IMR-90 (cell line): ENCODE data around the gene SLC25A19. TPM values are rescaled to one million over a fixed set of nuclear protein-coding genes. Genes with fewer than 3 reads are reported as not detected.
A peak's percentile ranks its signal among the peaks of the same experiment; 100 is the strongest.

Experiments
- ATAC-seq: fragments of 200-7000 bp; cut with Tn5 transposase; 2 replicates; pipeline ENCODE4 v1.9.1; 2020; ENCODE audit warnings: low read depth, mild to moderate bottlenecking, moderate library complexity
- BruUV-seq: library from RNA; stranded (reverse); fragments of 400-500 nt; replicated peaks from 2 replicates; lab custom pipeline; 2021; lab: Mats Ljungman, UMichigan
- CTCF ChIA-PET: fragments of 300-600 bp; formaldehyde crosslinking; extraction: SDS; loops from one replicate; lab custom pipeline; 2021; ENCODE audit warnings: antibody characterized with exemption; lab: Yijun Ruan, JAX
- POLR2A ChIA-PET: fragments of 300-600 bp; sonication (Branson Sonifier 250); formaldehyde crosslinking; loops from one replicate; lab custom pipeline; 2022; ENCODE audit warnings: antibody characterized with exemption; ENCODE audit not compliant: unreplicated experiment; lab: Charles Lee
- DNase-seq: peaks from one replicate; pipeline ENCODE4 v3.0.0; 2013
- H2AFZ ChIP-seq: replicated peaks from 2 replicates; pipeline ENCODE3; 2013; ENCODE audit warnings: low read length, mild to moderate bottlenecking; ENCODE audit not compliant: poor library complexity
- H2AK5ac ChIP-seq: 2 replicates; pipeline ENCODE4 v1.6.1; 2013; ENCODE audit warnings: low read depth, low read length, inconsistent platforms
- H2AK9ac ChIP-seq: replicated peaks from 2 replicates; pipeline ENCODE3; 2013; ENCODE audit warnings: mild to moderate bottlenecking, low read depth, low read length, moderate library complexity; ENCODE audit not compliant: poor library complexity
- H2BK120ac ChIP-seq: 2 replicates; pipeline ENCODE4 v1.6.1; 2013; ENCODE audit warnings: low read depth, low read length, inconsistent platforms
- H2BK15ac ChIP-seq: 3 replicates; pipeline ENCODE4 v1.6.1; 2013; ENCODE audit warnings: low read depth, low read length, inconsistent platforms
- H2BK20ac ChIP-seq: 2 replicates; pipeline ENCODE4 v1.6.1; 2013; ENCODE audit warnings: low read depth, mild to moderate bottlenecking, inconsistent platforms, low read length, moderate library complexity
- H2BK5ac ChIP-seq: 2 replicates; pipeline ENCODE4 v1.6.1; 2013; ENCODE audit warnings: mild to moderate bottlenecking, low read depth, low read length, inconsistent platforms; ENCODE audit not compliant: poor library complexity, severe bottlenecking
- H3K14ac ChIP-seq: replicated peaks from 2 replicates; pipeline ENCODE4 v1.6.1; 2013; ENCODE audit warnings: low read depth, low read length, inconsistent platforms
- H3K18ac ChIP-seq: 2 replicates; pipeline ENCODE4 v1.6.1; 2013; ENCODE audit warnings: low read depth, low read length, control low read depth
- H3K23ac ChIP-seq: 2 replicates; pipeline ENCODE4 v1.6.1; 2013; ENCODE audit warnings: low read depth, low read length, inconsistent platforms
- H3K27ac ChIP-seq: 2 replicates; pipeline ENCODE4 v1.5.1; 2013; ENCODE audit warnings: mild to moderate bottlenecking, control low read depth, low read length; ENCODE audit not compliant: insufficient read depth
- H3K27me3 ChIP-seq: 2 replicates; pipeline ENCODE4 v1.6.1; 2013; ENCODE audit warnings: low read length; ENCODE audit not compliant: control insufficient read depth, insufficient read depth
- H3K36me3 ChIP-seq: 2 replicates; pipeline ENCODE4 v1.6.1; 2013; ENCODE audit warnings: low read length, mixed read lengths; ENCODE audit not compliant: control insufficient read depth, insufficient read depth
- H3K4ac ChIP-seq: 2 replicates; pipeline ENCODE4 v1.6.1; 2013; ENCODE audit warnings: low read depth, low read length, inconsistent platforms
- H3K4me1 ChIP-seq: 2 replicates; pipeline ENCODE4 v1.6.1; 2013; ENCODE audit warnings: low read length, mixed read lengths; ENCODE audit not compliant: control insufficient read depth, insufficient read depth
- H3K4me2 ChIP-seq: 2 replicates; pipeline ENCODE4 v1.6.1; 2013; ENCODE audit warnings: low read depth, mild to moderate bottlenecking, control low read depth, low read length, moderate library complexity
- H3K4me3 ChIP-seq: 2 replicates; pipeline ENCODE4 v1.5.1; 2013; ENCODE audit warnings: low read depth, mild to moderate bottlenecking, control low read depth, low read length, moderate library complexity; ENCODE audit not compliant: insufficient read depth
- H3K56ac ChIP-seq: 2 replicates; pipeline ENCODE4 v1.6.1; 2013; ENCODE audit warnings: low read length, inconsistent platforms; ENCODE audit not compliant: insufficient read depth; ENCODE audit errors: extremely low read depth
- H3K79me1 ChIP-seq, 2 experiments: 2 replicates each; pipeline ENCODE4 v1.6.1; 2013; ENCODE audit warnings: low read length in 2 of 2, inconsistent platforms in 1 of 2, low read depth in 1 of 2
- H3K9ac ChIP-seq: 2 replicates; pipeline ENCODE4 v1.6.1; 2013; ENCODE audit warnings: low read depth, low read length, control low read depth
- H3K9me1 ChIP-seq: 2 replicates; pipeline ENCODE4 v1.6.1; 2013; ENCODE audit warnings: low read length, inconsistent platforms; ENCODE audit not compliant: insufficient read depth
- H3K9me3 ChIP-seq: 2 replicates; pipeline ENCODE4 v1.6.1; 2013; ENCODE audit warnings: low read length; ENCODE audit not compliant: control insufficient read depth, insufficient read depth
- H4K20me1 ChIP-seq: 2 replicates; pipeline ENCODE4 v1.6.1; 2013; ENCODE audit warnings: low read length, inconsistent platforms; ENCODE audit not compliant: insufficient read depth
- H4K5ac ChIP-seq: 2 replicates; pipeline ENCODE4 v1.6.1; 2013; ENCODE audit warnings: mild to moderate bottlenecking, low read depth, low read length, control low read depth
- H4K8ac ChIP-seq, 2 experiments: 2 replicates each; pipeline ENCODE4 v1.6.1; 2013; ENCODE audit warnings: low read depth in 2 of 2, low read length in 2 of 2, control low read depth in 1 of 2, inconsistent platforms in 1 of 2
- H4K91ac ChIP-seq: 2 replicates; pipeline ENCODE4 v1.6.1; 2013; ENCODE audit warnings: low read depth, low read length, inconsistent platforms; ENCODE audit not compliant: insufficient read depth
- BHLHE40 ChIP-seq: fragments of 150-350 bp; IDR thresholded peaks from 2 replicates; pipeline ENCODE4 v1.6.1; 2016; ENCODE audit warnings: mild to moderate bottlenecking, low read depth, low read length
- FOS ChIP-seq: fragments of 150-350 bp; IDR thresholded peaks from 2 replicates; pipeline ENCODE4 v1.6.1; 2016; ENCODE audit warnings: low read depth, low read length
- MAFK ChIP-seq: IDR thresholded peaks from 2 replicates; pipeline ENCODE4 v1.6.1; 2012; ENCODE audit warnings: low read depth, low read length, improper control_type of control experiment
- MAZ ChIP-seq: IDR thresholded peaks from 2 replicates; pipeline ENCODE4 v1.6.1; 2012; ENCODE audit warnings: low read depth, mild to moderate bottlenecking, low read length, improper control_type of control experiment, moderate library complexity, borderline replicate concordance
- MXI1 ChIP-seq: IDR thresholded peaks from 2 replicates; pipeline ENCODE4 v1.6.1; 2012; ENCODE audit warnings: low read depth, mild to moderate bottlenecking, low read length, moderate library complexity, borderline replicate concordance
- POLR2A ChIP-seq: IDR thresholded peaks from 2 replicates; pipeline ENCODE4 v1.6.1; 2012; ENCODE audit warnings: mild to moderate bottlenecking, low read depth, low read length
- RAD21 ChIP-seq: IDR thresholded peaks from 2 replicates; pipeline ENCODE4 v1.6.1; 2012; ENCODE audit warnings: low read length, improper control_type of control experiment
- RFX5 ChIP-seq: IDR thresholded peaks from 2 replicates; pipeline ENCODE4 v1.8.0; 2012; ENCODE audit warnings: low read depth, mild to moderate bottlenecking, low read length, moderate library complexity
- SMC3 ChIP-seq: fragments of 150-350 bp; IDR thresholded peaks from 2 replicates; pipeline ENCODE4 v1.6.1; 2016; ENCODE audit warnings: low read depth, mild to moderate bottlenecking, antibody characterized with exemption, low read length, moderate library complexity
- WGBS, 2 experiments: methylation state at CpG; one replicate each; pipeline versions ENCODE4 v1.1.5 to v1.1.7; 2013; ENCODE audit warnings: missing lambda C conversion rate in 2 of 2; ENCODE audit not compliant: insufficient read length in 1 of 2; ENCODE audit errors: extremely low coverage in 2 of 2; 5-methylcytosine and 5-hydroxymethylcytosine counted together
- dilution Hi-C: fragments of 300-500 bp; cut with HindIII; formaldehyde crosslinking; loops from one replicate; pipeline ENCODE4 v1.14.3; 2018; ENCODE audit warnings: low sequenced_read_pairs; ENCODE audit not compliant: unreplicated experiment
- in situ Hi-C: fragments of 300-500 bp; cut with MboI; formaldehyde crosslinking; loops from 3 replicates; pipeline ENCODE4 v1.14.3; 2019; ENCODE audit warnings: low sequenced_read_pairs, inconsistent platforms, mixed read lengths
- intact Hi-C: fragments of 100-400 bp; cut with micrococcal nuclease; formaldehyde crosslinking; loops from 2 replicates; pipeline ENCODE4 v1.10.0; 2022
- polyA plus RNA-seq, 3 experiments: library from polyadenylated mRNA; depleted of rRNA; stranded (reverse); fragments of >200 nt; gene quantifications; 2 replicates each; pipeline ENCODE4 v1.2.3, GENCODE V29; 2012; ENCODE audit warnings: low replicate concordance in 1 of 3
- total RNA-seq: library from RNA; depleted of rRNA; stranded (reverse); fragments of >200 nt; gene quantifications from 2 replicates; pipeline ENCODE4 v1.2.3, GENCODE V29; 2012
- TF ChIP-seq, protein P1 (sequence below): conservative IDR thresholded peaks from 2 replicates; pipeline ENCODE4 v1.5.1; 2012; ENCODE audit warnings: mild to moderate bottlenecking, low read depth, low read length, improper control_type of control experiment

SLC25A19 gene
- total and polyA plus RNA-seq, 2 of the 4 experiments (the other 2 are of a cell fraction), result 9.1 to 9.2 TPM

DNA sequence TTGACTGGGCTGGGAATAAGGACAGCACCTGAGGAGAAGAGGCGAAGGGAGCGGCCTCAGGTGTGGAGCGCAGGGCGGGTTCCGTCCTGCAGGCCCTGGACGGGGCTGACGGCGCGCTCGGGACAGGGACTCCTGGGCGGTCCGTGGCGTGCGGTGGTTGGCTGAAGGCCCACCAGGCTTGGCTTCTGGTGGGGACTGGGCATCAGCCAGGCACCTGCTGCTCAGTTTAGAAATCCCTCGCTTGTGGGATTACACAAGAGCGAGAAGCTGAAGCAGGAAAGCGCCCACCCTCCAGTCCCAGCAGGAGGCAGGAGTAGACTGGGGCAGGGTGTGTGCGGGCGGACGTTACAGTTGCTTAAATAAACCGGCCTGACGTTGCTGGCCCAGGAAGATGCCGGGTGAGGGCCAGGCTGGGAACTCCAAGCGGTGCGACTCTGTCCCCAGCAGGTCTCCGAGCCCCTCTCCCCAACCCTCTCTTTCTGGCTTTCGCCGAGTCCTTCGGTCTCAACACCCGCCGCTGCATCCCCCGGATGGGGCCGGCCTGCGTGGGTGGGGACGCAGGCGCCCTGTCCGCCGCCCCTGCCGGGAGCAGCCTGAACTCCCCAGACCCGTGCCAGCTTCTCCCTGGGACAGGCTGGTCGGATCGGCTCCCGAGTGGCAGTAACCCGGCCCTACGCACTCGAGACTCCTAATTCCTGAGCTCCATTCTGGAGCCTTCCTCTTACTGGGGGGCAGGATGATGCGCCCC is 18.8 kb downstream of the SLC25A19 start (continued):
- TF ChIP-seq FOS (no peak), MXI1 (no peak; the same call in 1 of the 2 replicates), SMC3 (peak; percentile 51)

DNA sequence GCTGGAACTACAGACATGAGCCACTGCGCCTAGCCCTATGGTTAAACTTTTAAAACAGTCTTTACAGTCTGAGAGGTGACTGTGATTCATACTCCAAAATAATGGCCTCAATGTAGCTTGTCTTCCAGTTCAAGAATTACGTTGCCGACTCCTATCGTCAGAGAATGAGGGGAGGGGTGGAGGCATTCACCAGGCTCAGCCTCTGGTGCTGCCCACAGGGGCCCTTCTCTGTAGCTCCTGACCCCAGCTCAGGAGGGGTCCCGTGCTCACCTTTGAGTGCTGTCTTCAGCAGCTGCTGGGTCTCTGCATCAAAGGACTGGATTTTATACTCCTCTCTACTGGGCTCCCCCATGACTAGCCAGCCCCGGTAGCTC is 19.4 kb downstream of the SLC25A19 start:
- BruUV-seq, result no TSS peak
- TF ChIP-seq FOS (no peak), BHLHE40 (no peak), POLR2A (no peak), SMC3 (no peak), RAD21 (no peak), RFX5 (no peak), MAFK (no peak), MAZ (no peak)
- TF ChIP-seq, protein P1, sequence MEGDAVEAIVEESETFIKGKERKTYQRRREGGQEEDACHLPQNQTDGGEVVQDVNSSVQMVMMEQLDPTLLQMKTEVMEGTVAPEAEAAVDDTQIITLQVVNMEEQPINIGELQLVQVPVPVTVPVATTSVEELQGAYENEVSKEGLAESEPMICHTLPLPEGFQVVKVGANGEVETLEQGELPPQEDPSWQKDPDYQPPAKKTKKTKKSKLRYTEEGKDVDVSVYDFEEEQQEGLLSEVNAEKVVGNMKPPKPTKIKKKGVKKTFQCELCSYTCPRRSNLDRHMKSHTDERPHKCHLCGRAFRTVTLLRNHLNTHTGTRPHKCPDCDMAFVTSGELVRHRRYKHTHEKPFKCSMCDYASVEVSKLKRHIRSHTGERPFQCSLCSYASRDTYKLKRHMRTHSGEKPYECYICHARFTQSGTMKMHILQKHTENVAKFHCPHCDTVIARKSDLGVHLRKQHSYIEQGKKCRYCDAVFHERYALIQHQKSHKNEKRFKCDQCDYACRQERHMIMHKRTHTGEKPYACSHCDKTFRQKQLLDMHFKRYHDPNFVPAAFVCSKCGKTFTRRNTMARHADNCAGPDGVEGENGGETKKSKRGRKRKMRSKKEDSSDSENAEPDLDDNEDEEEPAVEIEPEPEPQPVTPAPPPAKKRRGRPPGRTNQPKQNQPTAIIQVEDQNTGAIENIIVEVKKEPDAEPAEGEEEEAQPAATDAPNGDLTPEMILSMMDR, result no peak

More for the DNA sequence above, 19.4 kb downstream of the SLC25A19 start:
- no peak for ATAC-seq
- peak overlapping the region; percentile 97 for H2AFZ ChIP-seq
- H3K79me1 ChIP-seq, result peaks cover 4 to 11% of the 10 kb centered on the region in 2 experiments; a peak in 3 of 4 replicates
- H3K4me3 ChIP-seq, result 0 out of 2 replicates have a peak overlapping the region, but pooled peaks have one; percentile 81
- H3K4me1 ChIP-seq, result peaks cover 14% of the 10 kb centered on the region
- no peak overlapping the region for H2AK5ac ChIP-seq
- H2BK5ac ChIP-seq, result no peak overlapping the region
- intact Hi-C loops (loop anchor here (1.0 to 10.0 kb wide), 3 partner anchors 135 to 245 kb away; partner anchors contain the start of genes CASKIN2, GRB2 and TSEN54), dilution Hi-C loops (no loop called here), in situ Hi-C loops (no loop called here)
- 0 out of 2 replicates have a peak, but pooled peaks cover 8% of the 10 kb centered on the region for H3K9me1 ChIP-seq
- peak overlapping the region; percentile 90 for H2AK9ac ChIP-seq
- no peak overlapping the region; the same call in 1 of the 2 replicates for H3K27ac ChIP-seq
- no peaks in the 10 kb centered on the region; the same call in none of the 2 replicates for H4K20me1 ChIP-seq
- H3K14ac ChIP-seq, result no peak overlapping the region
- no peaks in the 10 kb centered on the region for H3K9me3 ChIP-seq
- H3K36me3 ChIP-seq, result peaks cover 18% of the 10 kb centered on the region
- H3K27me3 ChIP-seq, result no peaks in the 10 kb centered on the region
- peak overlapping the region; percentile 88 for H3K4me2 ChIP-seq
- ChIA-PET CTCF (interaction anchor here (1.1 to 3.2 kb wide), 4 partner anchors 8 to 143 kb away, joined by 3 to 18 read pairs (median 10); partner anchors contain the start of genes GGA3, MRPS7 and SLC25A19), POLR2A (interaction anchor here (0.6 kb wide), 1 partner anchor 124 kb away, joined by 10 read pairs; no protein-coding TSS in a partner anchor)
- H3K9ac ChIP-seq, result no peak overlapping the region
- H2BK20ac ChIP-seq, result no peak overlapping the region
- H2BK15ac ChIP-seq, result no peak overlapping the region
- no peak for DNase-seq
- no peak overlapping the region; the same call in 1 of the 2 replicates for H3K4ac ChIP-seq
- no peak overlapping the region for H4K91ac ChIP-seq
- H2BK120ac ChIP-seq, result no peak overlapping the region
- H4K8ac ChIP-seq, result no peak overlapping the region
- H3K56ac ChIP-seq, result no peak overlapping the region
- no peak overlapping the region for H3K18ac ChIP-seq
- H4K5ac ChIP-seq, result no peak overlapping the region
- H3K23ac ChIP-seq, result 0 out of 2 replicates have a peak overlapping the region, but pooled peaks have one; percentile 37
- WGBS, 2 experiments, result no CpG with 5 or more reads among the region's 6 CpGs
